HPDE6-E6E7 (cell line): ENCODE results near the gene CCDC149.

ENCODE experiments used
- DNase-seq: peaks from one replicate; pipeline ENCODE4 v3.0.0; 2011; ENCODE audit warnings: missing footprints; ENCODE audit errors: extremely low spot score

CCDC149 gene

DNA sequence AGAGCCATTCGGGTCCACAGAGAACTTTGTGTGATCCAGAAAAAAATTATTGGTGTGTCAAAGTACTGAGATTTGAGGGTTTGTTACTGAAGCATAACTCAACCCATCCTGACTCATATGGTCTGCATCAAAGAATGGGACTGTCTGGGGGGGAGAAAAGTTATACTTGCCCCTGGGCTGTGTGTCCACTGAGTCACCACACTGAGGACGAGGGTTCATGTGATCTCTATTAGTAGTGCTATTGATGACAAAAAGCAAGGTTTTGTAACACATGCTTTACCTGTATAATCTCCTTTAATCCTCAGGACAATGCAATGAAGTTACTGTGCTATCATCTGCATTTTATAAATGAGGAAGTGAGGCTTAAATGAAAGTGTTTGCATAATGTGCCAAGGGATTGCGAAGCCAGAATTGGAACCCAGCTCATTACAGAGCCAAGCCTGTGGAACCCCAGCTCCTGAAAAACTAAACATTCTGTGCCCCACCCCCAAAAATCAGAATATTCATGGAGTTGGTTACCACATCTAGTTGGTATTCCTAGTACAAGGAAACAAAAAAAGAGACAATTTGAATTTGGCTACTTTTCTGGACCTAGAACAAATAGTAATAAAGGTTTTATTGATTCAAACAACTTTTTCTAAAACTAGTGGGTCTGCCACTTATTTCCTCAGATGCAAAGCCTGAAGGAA, 31.2 kb downstream of the CCDC149 start:
- no peak for DNase-seq

DNA sequence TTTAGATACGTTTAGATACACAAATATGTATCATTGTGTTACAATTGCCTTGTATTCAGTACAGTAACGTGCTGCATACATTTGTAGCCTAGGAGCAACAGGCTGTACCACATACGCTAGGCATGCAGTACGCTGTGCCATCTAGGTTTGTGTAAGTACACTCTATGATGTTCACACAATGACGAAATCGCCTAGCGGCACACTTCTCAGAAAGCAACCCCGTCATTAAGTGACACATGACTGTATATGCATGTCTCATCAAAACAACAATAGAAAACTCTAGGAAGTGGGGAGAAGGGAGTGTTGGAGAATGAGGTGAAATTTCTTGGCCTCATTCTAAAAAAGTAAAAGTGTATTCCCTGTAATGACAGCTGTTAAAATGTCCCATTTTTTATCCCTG, 32.7 kb downstream of the CCDC149 start:
- no peak for DNase-seq

DNA sequence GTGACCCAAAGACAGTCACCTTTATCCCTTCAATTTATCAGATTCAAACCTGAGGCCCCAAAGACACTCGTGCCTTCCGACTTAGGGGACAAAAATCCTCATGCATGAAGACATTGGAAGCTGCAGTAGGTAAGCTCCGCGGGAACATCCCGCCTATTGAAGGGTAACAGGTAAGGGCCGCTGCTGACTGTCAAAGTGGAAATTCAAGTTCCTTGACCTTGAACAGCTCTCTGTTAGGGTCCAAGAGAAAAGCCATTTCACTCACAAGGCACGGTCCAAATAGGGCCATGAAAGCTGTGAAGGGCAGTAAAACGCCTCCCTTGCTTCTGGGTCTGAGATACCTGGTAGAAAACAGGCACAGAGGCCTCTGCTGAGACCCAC, 34.2 kb downstream of the CCDC149 start:
- no peak for DNase-seq

DNA sequence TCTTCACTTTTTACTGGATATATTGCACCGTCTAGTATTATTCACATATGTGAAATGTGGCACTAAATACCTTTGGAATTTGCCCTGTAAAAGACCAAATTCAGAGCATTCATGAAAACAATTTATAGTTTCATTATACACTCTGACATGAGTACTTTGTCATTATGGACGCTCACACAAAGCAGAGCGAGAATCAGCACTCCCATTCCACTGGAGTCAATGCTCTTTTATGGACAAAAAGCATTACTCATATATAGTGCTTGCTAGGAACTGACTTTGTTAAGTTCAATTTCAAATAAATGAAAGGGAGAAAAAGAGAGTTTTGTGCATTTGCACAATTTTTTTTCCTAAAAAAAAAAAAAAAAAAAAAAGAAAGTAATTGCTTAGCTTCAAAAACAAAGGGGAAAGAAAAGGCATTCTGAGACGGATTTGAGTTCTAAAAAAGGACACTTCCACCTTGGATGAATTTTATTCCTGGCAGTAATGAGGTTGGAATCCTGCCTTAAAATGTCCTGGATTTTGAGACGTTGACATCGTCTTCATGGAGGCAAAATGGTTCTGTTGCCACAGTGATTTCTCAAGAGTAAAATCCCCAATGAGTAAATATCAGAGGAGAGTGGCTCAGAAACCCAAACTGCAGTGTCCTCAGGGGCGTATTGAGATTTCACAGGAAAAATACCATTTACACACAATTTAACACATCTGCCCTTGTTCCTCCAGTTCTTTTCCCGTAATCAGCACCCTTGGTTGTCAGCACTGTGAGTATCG, 34.8 kb downstream of the CCDC149 start:
- no peak for DNase-seq

DNA sequence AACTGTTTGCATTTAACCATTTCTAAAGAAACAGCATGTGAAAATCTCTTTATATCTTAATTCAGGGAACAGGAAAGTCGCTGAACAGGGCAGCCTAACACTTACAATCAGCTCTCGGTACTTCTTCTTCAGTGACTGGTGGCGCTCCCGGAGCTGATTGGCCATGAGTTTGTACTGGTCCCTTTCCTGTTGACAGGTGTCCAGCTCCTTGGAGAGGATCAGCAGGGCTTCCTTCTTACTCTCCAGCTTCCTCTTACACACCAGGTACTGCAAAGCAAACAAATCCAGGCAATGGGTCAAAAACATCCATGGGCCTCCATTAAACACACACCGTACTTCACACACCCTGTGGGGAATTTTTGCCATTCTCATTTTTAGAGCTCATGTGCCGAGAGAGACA, 36.4 kb downstream of the CCDC149 start:
- no peak for DNase-seq

DNA sequence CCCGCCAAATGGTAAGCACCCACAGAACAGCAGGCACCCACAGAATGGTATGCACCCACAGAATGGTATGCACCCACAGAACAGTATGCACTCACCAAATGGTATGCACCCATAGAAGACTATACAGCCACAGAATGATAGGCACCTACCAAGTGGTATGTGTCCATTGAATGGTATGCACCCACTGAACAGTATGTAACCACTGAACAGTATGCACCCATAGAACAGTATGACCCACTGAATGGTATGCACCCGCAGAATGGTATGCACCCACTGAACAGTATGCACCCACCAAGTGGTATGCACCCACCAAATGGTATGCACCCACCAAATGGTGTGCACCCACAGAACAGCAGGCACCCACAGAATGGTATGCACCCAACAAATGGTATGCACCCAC, 40.1 kb downstream of the CCDC149 start:
- no peak for DNase-seq

DNA sequence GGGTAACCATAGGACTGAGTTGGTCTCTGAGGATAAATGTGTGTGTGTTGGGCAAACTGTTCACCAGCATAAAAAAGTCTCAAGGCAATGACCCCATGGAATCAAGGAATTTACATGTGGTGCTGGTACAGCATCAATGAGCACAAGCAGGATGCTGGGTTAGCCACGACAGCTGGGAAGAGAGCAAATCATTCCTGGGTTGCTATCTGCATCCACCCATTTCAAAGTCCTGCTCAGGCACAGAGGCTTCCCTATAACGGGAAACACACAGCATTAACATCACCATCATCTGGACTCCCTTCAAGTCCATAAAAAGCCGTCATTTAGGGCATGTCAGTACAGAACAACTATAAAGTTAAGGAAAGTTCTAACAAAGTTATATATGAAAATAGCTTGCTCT, 41.6 kb downstream of the CCDC149 start:
- DNase-seq = no peak

DNA sequence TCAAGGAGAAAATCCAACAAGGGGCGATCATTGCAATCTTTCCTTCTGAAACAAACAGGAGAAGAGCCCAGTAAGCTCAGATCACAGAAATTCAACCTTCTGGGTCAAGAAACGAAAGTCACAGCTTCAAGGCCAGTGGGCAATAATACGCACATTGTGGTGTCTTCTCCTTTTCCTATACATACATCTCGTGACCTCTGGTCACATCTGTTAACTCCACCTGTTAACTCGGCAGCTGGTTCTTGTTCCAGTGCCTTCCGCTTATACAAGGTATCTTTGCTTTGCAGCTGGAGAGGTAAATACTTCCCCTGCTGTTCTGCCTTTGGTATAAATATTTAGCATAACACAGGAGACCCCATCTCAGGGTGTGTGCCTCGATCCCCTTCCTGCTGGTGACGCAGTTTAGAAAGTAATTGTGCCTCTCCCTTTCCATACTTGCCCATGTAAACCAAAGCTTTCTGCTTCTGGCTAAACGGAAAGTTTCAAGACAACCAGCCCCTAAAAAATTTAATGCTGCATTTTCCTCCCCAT, 45.0 kb downstream of the CCDC149 start:
- no peak for DNase-seq

DNA sequence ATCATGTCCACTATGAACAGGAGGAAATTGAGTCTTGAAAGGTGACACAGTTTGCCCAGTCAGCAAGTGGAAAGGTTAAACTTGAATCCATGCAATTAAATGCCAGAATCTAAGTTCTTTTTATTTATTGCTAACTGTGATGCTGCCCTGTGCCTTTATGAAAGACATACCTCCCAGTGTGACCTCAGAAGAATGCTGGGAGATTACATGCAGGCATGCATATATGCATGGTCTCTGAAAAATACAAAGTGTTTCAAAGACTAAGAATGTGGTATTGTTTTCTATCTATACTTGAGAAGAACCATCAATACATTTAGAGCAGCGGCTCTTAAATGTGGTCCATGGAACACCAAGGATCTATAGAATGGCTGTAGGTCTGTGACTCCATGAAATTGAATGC, 45.6 kb downstream of the CCDC149 start:
- DNase-seq = no peak

DNA sequence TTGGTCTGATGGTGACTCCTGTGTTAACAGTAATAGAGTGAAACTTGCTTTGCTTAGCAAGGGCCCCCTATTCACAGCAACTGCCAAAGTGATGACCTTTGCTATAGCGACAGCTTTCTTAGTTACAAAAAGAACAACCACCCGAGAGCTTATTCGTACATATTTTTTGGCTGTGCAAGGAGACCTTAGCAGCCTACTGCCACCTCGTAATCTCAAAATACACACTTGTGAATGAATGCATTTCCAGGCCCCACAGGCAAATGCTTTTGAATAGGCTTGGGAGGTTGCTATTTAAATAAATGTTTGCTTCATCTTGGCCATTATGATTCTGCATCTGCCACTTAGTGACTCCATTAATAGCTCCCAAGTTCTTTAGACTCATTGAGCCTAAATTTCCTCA, 47.4 kb downstream of the CCDC149 start:
- DNase-seq = no peak

DNA sequence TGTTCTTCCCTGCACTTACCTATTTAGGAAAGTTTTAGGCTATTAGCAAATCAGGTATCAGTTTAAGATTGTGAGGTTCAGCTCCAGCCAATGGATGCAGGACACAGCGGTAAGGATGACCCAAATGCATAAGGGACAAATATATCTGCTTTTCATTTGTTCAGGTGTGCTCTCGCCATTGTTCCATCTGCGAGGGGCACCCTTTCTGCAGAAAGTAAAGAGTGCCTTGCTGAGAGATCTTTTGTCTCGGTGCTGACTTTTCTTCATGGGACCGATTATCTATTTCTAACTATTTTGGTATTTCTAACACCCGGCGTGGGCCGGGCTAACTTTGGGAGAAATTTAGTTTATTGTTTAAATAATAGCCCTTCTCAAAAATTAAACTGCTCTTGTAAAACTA, 49.0 kb downstream of the CCDC149 start:
- no peak for DNase-seq

DNA sequence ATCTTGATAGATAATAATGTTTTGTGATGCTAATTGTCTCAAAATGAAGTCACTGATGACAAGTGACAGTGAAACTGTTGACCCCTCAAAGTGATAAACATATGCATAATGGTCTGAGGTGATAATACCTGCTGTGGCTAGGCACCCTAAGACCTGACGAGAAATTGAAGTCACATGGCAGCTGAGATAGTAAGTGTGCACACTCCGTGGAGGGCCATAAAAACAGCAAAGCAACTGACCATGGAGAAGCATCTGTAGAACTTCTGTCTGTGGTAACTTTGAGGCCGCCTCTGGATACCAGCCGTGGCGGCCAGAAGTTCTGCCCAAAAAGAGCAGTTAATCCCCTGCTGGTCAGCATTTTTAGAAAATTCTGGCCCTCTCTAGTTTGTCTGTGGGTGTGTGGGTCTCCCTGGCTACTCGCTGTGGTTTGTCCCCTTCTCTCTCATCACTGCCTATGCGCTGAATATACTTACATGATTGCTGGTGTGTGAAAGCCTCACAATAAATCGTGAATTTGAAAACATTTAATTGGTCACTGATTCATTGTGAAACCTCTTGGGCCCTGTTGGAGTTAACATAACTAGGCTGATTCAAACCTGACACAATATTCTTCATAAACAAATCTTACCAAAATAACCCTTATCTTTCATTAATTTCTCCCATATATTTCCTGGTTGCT, 50.6 kb downstream of the CCDC149 start:
- no peak for DNase-seq

DNA sequence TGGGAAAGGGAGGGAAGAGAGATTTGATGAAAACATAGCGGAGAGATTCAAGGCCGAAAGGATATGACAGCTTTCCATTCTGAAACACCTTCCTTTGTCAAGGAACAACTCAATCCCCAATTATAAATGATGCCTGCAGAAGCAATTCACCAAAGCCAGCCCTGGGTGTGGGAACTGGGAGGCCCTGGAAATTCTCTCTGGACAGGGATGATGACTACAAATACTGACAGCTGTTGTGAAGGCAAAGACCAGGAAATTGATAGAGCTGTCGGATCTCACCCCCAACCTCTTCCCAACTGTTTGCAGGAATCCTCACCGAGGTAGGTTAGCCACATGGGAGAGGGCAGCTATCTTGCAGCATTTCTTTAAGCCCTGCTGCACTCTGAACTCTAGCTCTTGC, 54.3 kb downstream of the CCDC149 start:
- no peak for DNase-seq

DNA sequence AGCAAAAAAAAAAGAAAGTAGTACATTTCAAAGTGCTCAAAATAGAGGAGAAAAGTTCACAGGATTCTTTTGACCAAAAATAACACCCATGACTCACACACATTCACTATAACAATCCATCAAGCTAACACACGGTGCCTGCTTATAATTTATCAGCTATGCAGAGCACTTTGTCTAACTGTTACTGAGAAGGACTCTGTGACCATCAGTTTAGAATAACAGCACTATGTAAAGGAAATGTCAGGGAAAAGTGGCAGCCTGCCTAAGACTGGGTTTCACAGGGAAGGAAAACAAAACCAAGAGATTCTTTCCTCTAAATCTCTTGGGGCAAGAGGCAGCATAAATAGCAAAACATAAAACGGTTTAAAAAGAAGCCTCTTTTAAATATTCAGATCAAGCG, 54.8 kb downstream of the CCDC149 start:
- no peak for DNase-seq

DNA sequence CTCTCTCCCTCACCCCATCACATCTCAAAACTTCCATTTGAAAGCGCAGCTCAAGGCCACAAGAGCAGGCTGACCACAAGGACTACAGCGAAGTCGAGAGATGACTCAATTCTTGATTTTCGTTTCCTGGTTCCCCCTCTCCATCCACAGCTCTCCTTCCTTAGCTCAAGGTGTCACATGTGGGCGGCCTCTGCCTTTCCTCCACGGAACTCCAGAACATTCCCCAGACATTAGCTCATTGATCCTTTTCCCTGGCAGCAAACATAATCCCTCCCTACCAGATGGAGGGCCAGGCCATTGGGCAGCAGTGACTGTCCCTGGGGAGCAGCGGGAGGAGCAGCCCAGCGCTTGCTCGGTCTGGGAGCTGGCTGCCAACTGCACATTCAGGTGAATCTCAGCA, 56.3 kb downstream of the CCDC149 start:
- DNase-seq = no peak

DNA sequence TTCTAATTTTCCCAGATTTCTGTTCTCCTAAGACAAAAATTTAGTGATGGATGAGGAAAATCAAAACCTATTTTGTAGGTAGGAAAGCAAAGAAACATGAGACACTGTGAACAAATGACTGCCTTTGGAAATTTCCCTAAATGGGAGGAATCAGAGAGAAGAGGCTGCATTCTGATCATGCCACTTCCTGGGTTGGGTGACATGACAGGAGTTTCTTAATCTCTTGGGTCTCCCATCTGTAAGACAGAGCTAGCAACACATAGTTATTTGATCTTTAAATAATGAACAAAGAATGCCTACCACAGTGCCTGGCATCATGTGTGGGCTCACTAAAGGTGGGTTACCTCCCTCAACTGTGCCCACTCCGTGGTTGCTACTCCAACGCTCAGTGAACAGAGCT, 57.1 kb downstream of the CCDC149 start:
- DNase-seq = no peak

DNA sequence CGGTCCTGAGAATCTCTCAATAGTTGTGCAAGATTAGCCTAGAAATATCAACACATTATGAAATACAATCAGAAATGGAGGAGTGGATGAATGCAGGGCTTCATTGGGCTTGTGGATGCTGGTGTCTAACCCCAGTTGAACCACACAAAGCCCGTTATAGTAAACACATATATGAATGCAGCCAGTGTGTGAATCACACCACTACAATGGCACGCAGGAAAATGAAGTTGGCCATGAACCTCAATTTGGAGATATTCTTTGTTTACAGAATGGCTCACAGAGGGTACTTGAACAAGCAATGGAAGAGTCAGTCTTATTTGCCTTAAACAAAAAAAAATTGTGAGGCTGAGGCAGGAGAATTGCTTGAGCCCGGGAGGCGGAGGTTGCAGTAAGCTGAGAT, 59.7 kb downstream of the CCDC149 start:
- DNase-seq = no peak

DNA sequence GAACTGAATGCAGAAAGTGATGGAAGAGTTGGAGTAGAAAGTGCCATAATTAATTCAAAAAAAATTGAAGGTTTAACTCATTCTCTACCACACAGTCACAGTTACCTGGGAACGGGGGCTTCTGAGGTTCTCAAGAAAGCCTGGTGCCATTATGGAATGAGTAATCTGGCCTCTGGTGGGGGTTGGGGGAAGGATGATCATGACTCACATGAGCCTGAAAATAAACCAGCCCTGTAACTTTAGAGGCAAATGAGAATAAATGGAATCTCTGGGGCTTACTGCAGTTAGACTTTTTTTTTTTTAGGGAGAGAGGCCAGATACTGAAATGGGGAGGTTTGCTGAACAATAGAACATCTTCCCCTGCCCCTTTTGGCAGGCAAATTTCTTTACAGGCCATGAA, 62.2 kb downstream of the CCDC149 start:
- DNase-seq = peak; percentile 58

DNA sequence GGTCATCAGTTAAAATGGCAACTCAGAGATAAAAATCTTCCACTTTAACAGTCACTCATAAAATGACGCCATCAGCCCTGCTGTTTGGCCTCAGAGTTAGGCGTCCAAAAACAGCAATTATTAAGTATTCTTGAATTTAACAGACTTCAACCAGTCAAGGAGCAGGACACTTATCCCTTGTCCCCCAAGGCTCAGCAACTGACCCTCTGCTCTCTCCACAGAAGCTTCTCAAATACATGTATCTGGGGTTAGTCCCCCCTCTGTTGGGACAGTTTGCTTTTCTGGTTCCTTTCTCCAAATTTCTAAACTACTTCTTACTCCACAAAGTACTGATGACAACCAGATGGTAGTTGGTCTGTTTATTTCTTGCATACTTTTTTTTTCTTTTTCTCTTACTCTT, 63.1 kb downstream of the CCDC149 start:
- no peak for DNase-seq

DNA sequence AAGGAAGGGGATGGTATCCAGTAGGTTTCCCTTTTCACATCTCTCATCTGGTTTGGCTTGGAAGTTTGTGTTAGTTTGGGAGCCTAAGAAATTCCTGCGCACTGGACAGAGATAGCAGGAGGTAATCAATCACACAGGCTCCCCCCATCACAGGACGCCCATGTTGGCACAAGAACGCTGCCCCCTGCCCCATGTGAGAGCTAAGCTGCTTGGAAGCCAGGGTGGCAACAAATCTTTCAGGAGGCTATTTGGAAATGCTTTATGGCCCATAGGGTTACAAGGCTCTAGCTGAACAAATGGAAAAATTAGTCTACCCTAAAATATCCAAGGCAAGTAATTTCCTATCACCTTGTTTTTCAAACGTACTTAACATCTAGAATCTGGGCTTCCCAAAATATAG, 63.5 kb downstream of the CCDC149 start:
- no peak for DNase-seq

DNA sequence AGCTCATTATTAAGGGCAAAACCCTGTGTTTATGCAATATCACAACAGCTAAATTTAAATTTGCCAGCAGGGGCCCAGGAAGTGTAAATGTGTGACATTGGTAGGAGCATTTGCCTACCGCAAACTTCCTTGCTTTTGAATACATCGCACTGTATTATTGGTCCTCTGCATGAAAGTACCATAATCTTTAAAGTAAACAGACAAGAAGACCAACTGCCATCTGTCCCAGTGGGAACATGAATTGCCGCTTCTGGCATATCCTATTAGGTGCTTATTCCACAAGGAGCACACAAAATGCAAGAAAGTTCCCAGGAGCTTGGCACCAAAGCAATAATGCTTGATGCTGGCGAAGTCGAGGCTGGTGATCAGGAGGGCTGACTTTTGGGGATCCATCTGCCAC, 66.1 kb downstream of the CCDC149 start:
- no peak for DNase-seq

DNA sequence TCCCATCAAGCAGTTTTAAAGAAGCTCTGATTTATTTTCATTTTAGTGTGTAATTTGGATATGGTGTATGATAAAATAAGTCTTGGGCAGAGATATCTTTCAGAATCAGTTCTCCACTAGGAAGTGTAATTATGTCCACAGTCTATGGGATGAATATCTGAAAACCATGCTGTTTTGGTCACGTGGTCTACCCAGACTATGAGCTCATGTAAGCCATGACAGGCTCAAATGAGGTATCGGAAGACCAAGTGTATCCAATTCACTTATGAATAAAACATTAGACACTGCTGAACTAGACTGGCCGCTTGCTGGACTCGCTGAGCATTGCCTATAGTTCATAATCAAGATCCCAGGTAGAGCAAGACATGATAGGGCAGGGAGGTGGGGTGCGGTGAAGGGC, 66.9 kb downstream of the CCDC149 start:
- no peak for DNase-seq

DNA sequence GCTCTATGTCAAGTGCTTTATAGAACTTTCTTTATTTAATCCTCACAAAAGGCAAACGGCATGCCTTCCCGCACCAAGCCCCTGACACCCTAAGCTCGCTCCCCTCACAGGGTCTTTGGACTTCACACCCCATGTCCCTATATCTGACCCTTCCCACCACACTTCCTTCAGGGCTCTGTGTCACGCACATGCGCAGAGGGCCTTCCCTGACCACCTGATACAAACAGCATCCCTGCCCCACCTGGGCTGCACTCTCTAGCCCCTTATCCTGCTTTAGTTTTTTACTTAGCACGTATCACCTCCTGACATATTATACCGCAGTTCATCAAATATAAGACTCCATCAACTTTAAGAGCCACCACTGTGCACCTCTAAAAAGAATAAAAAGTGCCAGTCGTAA, 67.7 kb downstream of the CCDC149 start:
- no peak for DNase-seq
